ENCODE data around the gene PLEKHG4B.

DNA sequence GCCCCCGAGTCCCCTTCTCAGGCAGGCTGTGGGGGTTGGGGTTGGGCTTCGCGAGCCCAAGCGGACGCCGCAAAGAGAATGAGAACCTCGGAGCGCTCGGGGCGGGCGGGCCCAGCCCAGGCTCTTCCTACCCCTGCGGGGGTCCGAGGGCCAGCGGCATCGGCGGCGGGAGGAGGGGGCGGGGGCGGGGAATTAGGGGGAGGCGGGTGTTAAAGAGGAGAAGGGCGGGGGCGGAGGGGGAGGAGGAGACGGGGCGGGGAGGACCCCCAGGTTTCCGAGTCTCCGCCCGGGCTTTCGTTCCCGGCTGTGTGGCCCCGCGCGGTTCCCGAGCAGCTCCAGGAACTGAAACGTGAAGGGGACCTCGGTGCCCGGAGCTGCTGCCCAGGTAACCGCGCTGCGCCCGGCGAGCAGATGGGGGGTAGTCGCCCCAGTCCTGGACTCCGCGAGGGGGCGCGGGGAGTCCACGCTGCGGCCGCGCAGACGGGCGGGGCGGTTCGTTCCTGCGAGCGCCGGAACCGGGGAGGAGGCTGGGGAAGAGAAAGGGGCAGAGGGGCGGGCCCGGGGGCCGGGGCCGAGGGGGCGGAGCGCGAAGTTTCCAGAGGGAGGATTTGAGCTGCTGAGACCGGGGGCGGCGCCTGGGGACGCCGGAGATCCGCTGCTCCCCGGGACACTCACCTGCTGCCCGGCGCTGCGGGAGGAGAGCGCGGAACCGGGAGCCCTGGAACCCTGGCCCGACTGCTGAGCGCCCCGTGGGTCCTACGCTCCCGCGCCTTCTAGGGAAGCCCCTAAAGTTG lies 38.4 kb upstream of the PLEKHG4B start:
- TF ChIP-seq CEBPB (IDR thresholded peaks at IDR 0.05; ENCODE audit: low read depth, low read length) (no peak), JUN (IDR thresholded peaks at IDR 0.05; ENCODE audit: low read depth, low read length) (no peak), SRF (IDR thresholded peaks at IDR 0.05; ENCODE audit: low read depth, low read length) (no peak), HDAC2 (IDR thresholded peaks at IDR 0.05; ENCODE audit: borderline replicate concordance in 1 of 2, low read depth in 2 of 2, low read length in 2 of 2) (0 out of 4 replicates have a peak, but pooled peaks of 1 of the 2 experiments have one; percentile 23), GABPA (IDR thresholded peaks at IDR 0.05; ENCODE audit: borderline replicate concordance, insufficient read depth, low read length) (no peak), POLR2A (IDR thresholded peaks at IDR 0.05; ENCODE audit: control extremely low read depth in 1 of 2, low read depth in 2 of 2, low read length in 2 of 2) (peak; percentile 65 to 73), ATF3 (IDR thresholded peaks at IDR 0.05; ENCODE audit: insufficient read depth, low read depth, low read length) (no peak), CHD2 (IDR thresholded peaks at IDR 0.05; ENCODE audit: low read length) (no peak), SP1 (IDR thresholded peaks at IDR 0.05; ENCODE audit: low read depth, low read length) (0 out of 2 replicates have a peak, but pooled peaks have one; percentile 4)
- TF ChIP-seq, protein P1, sequence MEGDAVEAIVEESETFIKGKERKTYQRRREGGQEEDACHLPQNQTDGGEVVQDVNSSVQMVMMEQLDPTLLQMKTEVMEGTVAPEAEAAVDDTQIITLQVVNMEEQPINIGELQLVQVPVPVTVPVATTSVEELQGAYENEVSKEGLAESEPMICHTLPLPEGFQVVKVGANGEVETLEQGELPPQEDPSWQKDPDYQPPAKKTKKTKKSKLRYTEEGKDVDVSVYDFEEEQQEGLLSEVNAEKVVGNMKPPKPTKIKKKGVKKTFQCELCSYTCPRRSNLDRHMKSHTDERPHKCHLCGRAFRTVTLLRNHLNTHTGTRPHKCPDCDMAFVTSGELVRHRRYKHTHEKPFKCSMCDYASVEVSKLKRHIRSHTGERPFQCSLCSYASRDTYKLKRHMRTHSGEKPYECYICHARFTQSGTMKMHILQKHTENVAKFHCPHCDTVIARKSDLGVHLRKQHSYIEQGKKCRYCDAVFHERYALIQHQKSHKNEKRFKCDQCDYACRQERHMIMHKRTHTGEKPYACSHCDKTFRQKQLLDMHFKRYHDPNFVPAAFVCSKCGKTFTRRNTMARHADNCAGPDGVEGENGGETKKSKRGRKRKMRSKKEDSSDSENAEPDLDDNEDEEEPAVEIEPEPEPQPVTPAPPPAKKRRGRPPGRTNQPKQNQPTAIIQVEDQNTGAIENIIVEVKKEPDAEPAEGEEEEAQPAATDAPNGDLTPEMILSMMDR (IDR thresholded peaks at IDR 0.05; ENCODE audit: control extremely low read depth in 1 of 3, insufficient read depth in 1 of 3, low read depth in 1 of 3, low read length in 3 of 3), result peak in 1 of 3 experiments; percentile 23; a peak in 1 of 4 replicates
